SU-DHL-6 (cell line): ENCODE results near the gene ATP10A.

Experiments
- H2AFZ ChIP-seq: fragments of 200-600 bp; sonication (generic); 2 replicates; pipeline ENCODE4 v1.6.1; 2014; ENCODE audit warnings: low read depth, mild to moderate bottlenecking, moderate library complexity, mixed read lengths, antibody characterized with exemption, low read length; ENCODE audit not compliant: severe bottlenecking
- H3F3A ChIP-seq: fragments of 200-600 bp; shearing (Covaris generic); 2 replicates; pipeline ENCODE4 v1.6.0; 2016; ENCODE audit warnings: antibody characterized with exemption, mild to moderate bottlenecking; ENCODE audit not compliant: insufficient read depth
- H3K27ac ChIP-seq: fragments of 200-600 bp; sonication (generic); 2 replicates; pipeline ENCODE4 v1.5.1; 2016; ENCODE audit warnings: low read depth, mild to moderate bottlenecking, low read length, moderate library complexity, mixed read lengths
- H3K27me3 ChIP-seq: fragments of 200-600 bp; sonication (generic), shearing (Covaris generic); 2 replicates; pipeline ENCODE4 v1.6.0; 2014; ENCODE audit warnings: mild to moderate bottlenecking, low read length
- H3K36me3 ChIP-seq: fragments of 200-600 bp; sonication (generic); 2 replicates; pipeline ENCODE4 v1.6.1; 2014; ENCODE audit warnings: mild to moderate bottlenecking, low read length, mixed read lengths
- H3K4me2 ChIP-seq: fragments of 300-600, 200-600 bp; shearing (Covaris generic), sonication (generic); 2 replicates; pipeline ENCODE4 v1.6.0; 2014; ENCODE audit warnings: low read length, low read depth, mild to moderate bottlenecking; ENCODE audit not compliant: poor library complexity, severe bottlenecking
- H3K4me3 ChIP-seq: fragments of 200-600 bp; sonication (generic); 2 replicates; pipeline ENCODE4 v1.5.1; 2014; ENCODE audit warnings: antibody characterized with exemption, low read length, mild to moderate bottlenecking, mixed read lengths; ENCODE audit not compliant: insufficient read depth, poor library complexity, severe bottlenecking
- H3K79me2 ChIP-seq: fragments of 200-600 bp; sonication (generic); 2 replicates; pipeline ENCODE4 v1.6.1; 2014; ENCODE audit warnings: mild to moderate bottlenecking, low read length, moderate library complexity; ENCODE audit not compliant: insufficient read depth
- H3K9ac ChIP-seq: fragments of 200-600 bp; sonication (generic); 2 replicates; pipeline ENCODE4 v1.7.0; 2014; ENCODE audit warnings: mild to moderate bottlenecking, low read length
- H3K9me2 ChIP-seq: fragments of 200-600 bp; sonication (generic); replicated peaks from 2 replicates; pipeline ENCODE4 v1.6.1; 2014; ENCODE audit warnings: low read length; ENCODE audit not compliant: insufficient read depth
- H3K9me3 ChIP-seq: fragments of 200-600 bp; sonication (generic); 2 replicates; pipeline ENCODE4 v1.6.1; 2014; ENCODE audit warnings: low read length, mixed read lengths; ENCODE audit not compliant: insufficient read depth
- H4K20me1 ChIP-seq: fragments of 200-600 bp; sonication (generic); 2 replicates; pipeline ENCODE4 v1.6.1; 2014; ENCODE audit warnings: low read depth, mild to moderate bottlenecking, antibody characterized with exemption, low read length, moderate library complexity, mixed read lengths
- EZH2phosphoT487 ChIP-seq: fragments of 200-600 bp; sonication (generic), shearing (Covaris generic); conservative IDR thresholded peaks from 2 replicates; pipeline ENCODE4 v1.6.1; 2018; ENCODE audit warnings: mild to moderate bottlenecking, antibody characterized with exemption, low read length, moderate library complexity, mixed read lengths
- TF ChIP-seq, protein P1 (sequence below): fragments of 200-600 bp; sonication (generic); IDR thresholded peaks from one replicate; pipeline ENCODE4 v1.5.1; 2017; ENCODE audit warnings: antibody characterized with exemption, mild to moderate bottlenecking, low read length, moderate library complexity; ENCODE audit not compliant: insufficient read depth, poor library complexity, severe bottlenecking

Gene ATP10A

DNA sequence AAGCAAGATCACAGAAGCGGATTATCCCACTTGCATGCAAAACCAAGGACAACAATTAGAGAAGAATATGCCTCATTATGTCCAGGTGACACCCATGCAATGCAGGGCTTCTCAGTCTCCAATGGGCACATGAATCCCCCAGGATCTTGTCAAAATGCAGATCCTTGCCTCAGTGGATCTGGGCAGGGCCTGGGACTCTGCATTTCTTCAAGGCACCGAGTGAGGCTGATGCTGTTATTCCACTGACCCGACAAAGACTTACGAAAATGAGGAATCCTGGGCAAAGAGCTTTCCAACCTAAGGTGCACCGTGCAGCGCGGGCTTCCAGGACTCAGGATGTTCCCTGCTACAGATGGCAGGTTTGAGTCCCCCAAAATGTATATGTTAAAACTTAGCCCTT is 99.2 kb downstream of the ATP10A start:
- Histone ChIP-seq H3K27ac (no peak overlapping the region), H3K9ac (no peak overlapping the region), H4K20me1 (no peaks in the 10 kb centered on the region), H3K36me3 (no peaks in the 10 kb centered on the region), H3K9me2 (no peaks in the 10 kb centered on the region), H2AFZ (no peak overlapping the region), H3K79me2 (no peaks in the 10 kb centered on the region), H3K4me3 (no peak overlapping the region), H3K27me3 (no peaks in the 10 kb centered on the region; the same call in 1 of the 2 replicates), H3F3A (no peaks in the 10 kb centered on the region), H3K4me2 (no peak overlapping the region), H3K9me3 (no peaks in the 10 kb centered on the region)
- TF ChIP-seq EZH2phosphoT487, result no peak
- TF ChIP-seq, protein P1, sequence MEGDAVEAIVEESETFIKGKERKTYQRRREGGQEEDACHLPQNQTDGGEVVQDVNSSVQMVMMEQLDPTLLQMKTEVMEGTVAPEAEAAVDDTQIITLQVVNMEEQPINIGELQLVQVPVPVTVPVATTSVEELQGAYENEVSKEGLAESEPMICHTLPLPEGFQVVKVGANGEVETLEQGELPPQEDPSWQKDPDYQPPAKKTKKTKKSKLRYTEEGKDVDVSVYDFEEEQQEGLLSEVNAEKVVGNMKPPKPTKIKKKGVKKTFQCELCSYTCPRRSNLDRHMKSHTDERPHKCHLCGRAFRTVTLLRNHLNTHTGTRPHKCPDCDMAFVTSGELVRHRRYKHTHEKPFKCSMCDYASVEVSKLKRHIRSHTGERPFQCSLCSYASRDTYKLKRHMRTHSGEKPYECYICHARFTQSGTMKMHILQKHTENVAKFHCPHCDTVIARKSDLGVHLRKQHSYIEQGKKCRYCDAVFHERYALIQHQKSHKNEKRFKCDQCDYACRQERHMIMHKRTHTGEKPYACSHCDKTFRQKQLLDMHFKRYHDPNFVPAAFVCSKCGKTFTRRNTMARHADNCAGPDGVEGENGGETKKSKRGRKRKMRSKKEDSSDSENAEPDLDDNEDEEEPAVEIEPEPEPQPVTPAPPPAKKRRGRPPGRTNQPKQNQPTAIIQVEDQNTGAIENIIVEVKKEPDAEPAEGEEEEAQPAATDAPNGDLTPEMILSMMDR, result no peak

DNA sequence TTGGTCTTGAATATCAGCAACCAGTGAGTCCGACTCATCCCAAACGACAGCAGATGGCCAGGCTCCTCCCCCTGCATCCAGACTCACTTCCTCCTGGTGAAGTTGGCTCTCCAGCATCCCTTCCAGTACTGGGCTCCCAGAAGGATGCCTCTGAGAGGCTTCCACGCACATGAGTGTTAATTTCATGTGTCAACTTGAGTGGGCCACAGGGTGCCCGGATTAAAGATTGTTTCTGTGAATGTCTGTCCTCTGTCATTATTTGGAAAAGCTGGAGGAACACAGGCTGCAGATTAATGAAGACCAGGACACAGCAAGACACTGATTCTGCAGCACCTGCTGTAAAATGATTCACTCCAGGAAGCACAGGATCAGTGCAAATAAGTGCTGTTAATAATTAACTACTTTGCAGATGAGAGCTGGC is 99.8 kb downstream of the ATP10A start:
- H3K27ac ChIP-seq, result no peak overlapping the region
- no peak overlapping the region for H3K4me2 ChIP-seq
- no peak overlapping the region for H3K4me3 ChIP-seq
- H3K9ac ChIP-seq, result no peak overlapping the region
- H3K27me3 ChIP-seq, result no peaks in the 10 kb centered on the region; the same call in 1 of the 2 replicates
- H3F3A ChIP-seq, result no peaks in the 10 kb centered on the region
- H3K9me3 ChIP-seq, result no peaks in the 10 kb centered on the region
- TF ChIP-seq, protein P1, result no peak
- no peak for TF ChIP-seq EZH2phosphoT487
- no peak overlapping the region for H2AFZ ChIP-seq
- no peaks in the 10 kb centered on the region for H3K79me2 ChIP-seq
- no peaks in the 10 kb centered on the region for H3K36me3 ChIP-seq
- H4K20me1 ChIP-seq, result no peaks in the 10 kb centered on the region
- no peaks in the 10 kb centered on the region for H3K9me2 ChIP-seq

DNA sequence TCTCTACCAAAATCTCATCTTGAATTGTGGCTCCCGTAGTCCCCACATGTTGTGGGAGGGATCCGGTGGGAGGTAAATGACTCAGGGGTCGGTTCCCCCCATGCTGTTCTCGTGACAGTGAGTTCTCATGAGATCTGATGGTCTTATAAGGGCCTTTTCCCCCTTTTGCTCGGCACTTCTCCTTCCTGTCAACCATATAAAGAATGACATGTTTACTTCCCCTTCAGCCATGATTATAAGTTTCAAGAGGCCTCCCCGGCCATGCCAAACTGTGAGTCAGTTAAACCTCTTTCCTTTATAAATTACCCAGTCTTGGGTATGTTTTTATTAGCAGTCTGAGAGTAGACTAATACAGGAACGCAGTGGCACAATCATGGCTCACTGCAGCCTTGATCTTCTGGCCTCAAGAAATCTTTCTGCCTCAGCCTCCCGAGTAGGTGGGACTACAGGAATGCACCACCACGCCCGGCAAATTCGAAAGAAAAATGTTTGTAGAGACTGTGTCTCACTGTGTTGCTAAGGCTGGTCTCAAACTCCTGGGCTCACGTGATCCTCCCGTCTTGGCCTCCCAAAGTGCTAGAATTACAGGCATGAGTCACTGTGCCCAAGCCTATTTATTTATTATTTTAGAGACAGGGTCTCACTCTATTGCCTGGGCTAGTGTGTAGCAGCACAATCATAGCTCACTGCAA is 101.0 kb downstream of the ATP10A start:
- Histone ChIP-seq H3K79me2 (no peaks in the 10 kb centered on the region), H3K4me2 (no peak overlapping the region), H2AFZ (no peak overlapping the region), H4K20me1 (no peaks in the 10 kb centered on the region), H3K27me3 (no peaks in the 10 kb centered on the region; the same call in 1 of the 2 replicates), H3K27ac (no peak overlapping the region), H3K9ac (no peak overlapping the region), H3K4me3 (no peak overlapping the region), H3F3A (no peaks in the 10 kb centered on the region), H3K9me2 (no peaks in the 10 kb centered on the region), H3K9me3 (no peaks in the 10 kb centered on the region), H3K36me3 (no peaks in the 10 kb centered on the region)
- no peak for TF ChIP-seq EZH2phosphoT487
- TF ChIP-seq, protein P1, result no peak
